Measurements from ENCODE around the gene TLR9. TPM values are rescaled to one million over a fixed set of nuclear protein-coding genes. Genes with fewer than 3 reads are reported as not detected.
"Not testable (repeated sequence)": the region's sequence is repeated elsewhere in the genome, so short reads cannot be mapped to it uniquely, and the experiment has no call there.

Gene TLR9
- total RNA-seq, 2 donors from 2014 or later, result 1.2 to 2.3 TPM

DNA sequence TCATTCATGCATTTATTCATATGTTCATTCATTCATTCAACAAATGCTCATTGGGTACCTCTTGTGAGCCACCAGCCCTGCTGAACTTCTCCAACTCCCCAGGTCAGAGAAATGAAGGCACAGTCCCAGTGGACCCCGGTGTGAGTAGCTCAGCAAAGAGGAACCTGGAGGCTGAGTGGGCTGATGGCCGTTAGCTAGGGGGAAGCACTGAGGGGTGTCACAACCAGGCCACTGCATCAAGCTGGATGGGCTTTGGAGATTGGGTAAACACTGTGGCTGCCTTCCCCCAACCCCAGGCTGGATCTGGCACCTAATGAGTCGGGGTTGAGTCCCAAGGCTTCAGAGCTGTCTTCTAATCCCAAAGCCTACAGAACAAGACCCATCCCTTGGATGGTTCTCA, 39.6 kb downstream of the TLR9 start:
- ATAC-seq (replicated peaks in 1 of 2), result no peak
- Mint-ChIP-seq H3K4me3 (no peak overlapping the region), H3K27ac (no peak overlapping the region)

DNA sequence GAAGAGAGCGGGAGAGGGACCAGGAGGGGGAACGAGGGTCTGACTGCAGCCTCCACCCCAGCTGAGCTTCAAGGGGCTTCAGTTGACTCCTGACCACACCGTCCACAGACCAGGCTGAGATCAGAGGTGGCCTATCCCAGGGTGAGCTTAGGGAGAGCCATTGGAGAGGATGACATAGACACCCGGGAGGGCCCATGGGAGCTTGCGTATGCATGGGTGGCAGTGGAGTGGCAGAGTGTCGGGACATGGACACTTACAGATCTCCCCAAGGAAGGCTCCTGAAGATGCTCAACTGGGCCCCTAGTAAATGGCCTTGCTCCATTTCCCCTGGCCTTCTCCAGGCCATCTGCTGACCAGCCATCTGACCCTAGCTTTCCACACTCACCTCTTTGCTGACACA, 40.1 kb downstream of the TLR9 start:
- H3K4me1 Mint-ChIP-seq (ENCODE audit: low read depth), result no peaks in the 10 kb centered on the region
- H3K27me3 Mint-ChIP-seq (ENCODE audit: low read depth), result no peaks in the 10 kb centered on the region
- no peak overlapping the region for H3K27ac Mint-ChIP-seq
- ATAC-seq (replicated peaks in 1 of 2), result no peak
- H3K4me3 Mint-ChIP-seq, result no peak overlapping the region
- H3K9me3 Mint-ChIP-seq, result no peaks in the 10 kb centered on the region
- H3K36me3 Mint-ChIP-seq (ENCODE audit: insufficient read depth in 2 of 2), result no peaks in the 10 kb centered on the region
- DNase-seq, result no peak

More for the DNA sequence above, 39.6 kb downstream of the TLR9 start:
- no peaks in the 10 kb centered on the region for H3K4me1 Mint-ChIP-seq (ENCODE audit: low read depth)
- no peaks in the 10 kb centered on the region for H3K36me3 Mint-ChIP-seq (ENCODE audit: insufficient read depth in 2 of 2)
- DNase-seq, result no peak
- H3K27me3 Mint-ChIP-seq (ENCODE audit: low read depth), result no peaks in the 10 kb centered on the region
- H3K9me3 Mint-ChIP-seq, result no peaks in the 10 kb centered on the region

DNA sequence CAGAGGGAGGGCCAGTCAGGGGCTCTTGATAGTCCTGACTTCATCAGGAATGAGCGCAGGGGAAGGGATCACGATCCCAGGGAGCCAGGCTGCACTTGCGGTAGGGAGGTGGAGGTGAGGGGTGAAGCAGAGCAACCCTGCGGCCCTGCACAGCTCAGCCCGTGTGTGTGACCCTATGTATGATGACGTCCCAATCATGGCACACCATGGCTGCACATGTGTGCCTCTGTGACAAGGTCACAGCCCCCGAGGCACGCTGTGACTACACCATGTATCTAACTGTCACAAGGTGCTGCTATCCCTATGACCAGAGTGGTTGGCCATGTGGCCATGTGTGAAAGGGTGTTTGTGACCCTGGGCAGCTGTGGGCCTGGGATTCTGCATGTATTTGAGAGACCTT, 40.8 kb downstream of the TLR9 start:
- no peak for DNase-seq
- Mint-ChIP-seq H3K36me3 (ENCODE audit: insufficient read depth in 2 of 2) (no peaks in the 10 kb centered on the region), H3K27ac (no peak overlapping the region), H3K4me1 (ENCODE audit: low read depth) (no peaks in the 10 kb centered on the region), H3K9me3 (no peaks in the 10 kb centered on the region), H3K4me3 (no peak overlapping the region), H3K27me3 (ENCODE audit: low read depth) (no peaks in the 10 kb centered on the region)
- no peak for ATAC-seq (replicated peaks in 1 of 2)

DNA sequence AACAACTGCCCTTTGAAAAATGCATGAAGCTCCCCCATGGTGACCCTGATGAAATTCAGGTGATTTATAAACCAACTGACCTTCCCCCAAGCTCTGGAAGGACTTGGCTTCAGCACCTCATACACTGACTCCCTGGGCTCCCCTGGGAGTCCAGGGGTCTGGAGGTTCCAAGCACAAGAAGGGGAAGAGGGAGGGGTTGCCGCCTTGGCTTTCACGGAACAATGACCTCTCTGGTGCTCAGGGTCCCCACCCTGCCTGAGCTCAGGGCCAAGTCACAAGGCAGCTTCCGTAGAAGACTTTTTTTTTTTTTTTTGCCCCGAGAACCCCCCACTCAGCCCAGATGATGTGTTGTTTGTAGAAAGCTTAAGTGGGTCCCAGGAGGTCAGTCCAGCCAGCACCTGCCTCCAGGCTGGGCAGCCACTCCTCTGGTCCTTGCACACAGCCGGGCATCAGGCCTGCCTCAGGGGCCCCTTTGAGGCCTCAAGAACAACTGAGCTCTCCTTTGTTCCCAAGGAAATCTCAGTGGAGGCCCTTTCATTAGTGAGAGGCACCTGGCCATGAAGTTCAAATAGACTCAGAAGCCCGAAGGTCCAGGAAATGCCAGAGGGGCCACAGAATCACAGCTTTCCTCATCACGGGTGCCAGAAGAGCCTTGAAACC, 41.5 kb downstream of the TLR9 start:
- Mint-ChIP-seq H3K9me3 (no peaks in the 10 kb centered on the region), H3K36me3 (ENCODE audit: insufficient read depth in 2 of 2) (no peaks in the 10 kb centered on the region), H3K4me3 (no peak overlapping the region), H3K27me3 (ENCODE audit: low read depth) (no peaks in the 10 kb centered on the region), H3K27ac (no peak overlapping the region), H3K4me1 (ENCODE audit: low read depth) (no peaks in the 10 kb centered on the region)
- no peak for DNase-seq
- ATAC-seq (replicated peaks in 1 of 2), result no peak

DNA sequence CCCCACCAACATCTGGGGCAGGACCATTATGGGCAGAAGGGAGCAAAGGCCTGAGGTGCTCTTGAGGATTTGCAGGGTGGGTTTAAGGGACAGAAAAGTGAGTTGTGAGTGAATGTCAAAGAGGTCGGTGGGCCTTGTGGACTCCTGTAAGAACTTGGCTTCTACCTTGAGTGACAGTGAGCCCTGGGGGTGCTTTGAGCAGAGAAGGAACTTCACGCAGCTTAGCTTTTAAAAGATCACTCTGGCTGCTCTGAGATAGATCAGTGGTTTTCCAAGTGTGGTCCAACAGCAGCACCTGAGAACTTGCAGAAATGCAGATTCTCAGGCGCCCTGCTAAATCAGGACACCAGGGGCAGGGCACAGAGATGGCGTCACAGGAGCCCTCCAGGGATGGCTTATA, 42.8 kb downstream of the TLR9 start:
- ATAC-seq (replicated peaks in 1 of 2) (no peak), DNase-seq (no peak)
- no peak overlapping the region for H3K4me3 Mint-ChIP-seq
- H3K27ac Mint-ChIP-seq, result no peak overlapping the region
- H3K27me3 Mint-ChIP-seq (ENCODE audit: low read depth), result no peaks in the 10 kb centered on the region
- no peaks in the 10 kb centered on the region for H3K4me1 Mint-ChIP-seq (ENCODE audit: low read depth)
- no peaks in the 10 kb centered on the region for H3K36me3 Mint-ChIP-seq (ENCODE audit: insufficient read depth in 2 of 2)
- no peaks in the 10 kb centered on the region for H3K9me3 Mint-ChIP-seq

DNA sequence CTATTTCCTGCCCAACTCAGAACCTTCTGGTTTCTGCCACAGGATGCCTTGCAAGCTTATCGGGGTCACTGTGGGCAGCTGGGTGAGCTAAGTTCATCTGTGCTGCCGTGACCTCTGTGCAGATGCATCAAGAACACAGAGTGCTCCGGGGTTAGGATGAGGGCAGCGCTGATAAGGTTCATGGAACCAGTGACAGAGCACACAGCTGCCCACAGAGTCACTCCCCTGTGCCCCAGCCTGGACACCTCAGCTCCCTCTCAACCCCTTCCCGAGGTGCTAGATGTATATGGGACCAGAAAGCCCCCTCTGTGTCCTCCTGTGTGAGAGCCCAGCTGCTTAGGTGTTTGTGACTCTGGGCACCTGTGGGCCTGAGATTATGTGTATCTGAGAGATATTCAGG, 43.2 kb downstream of the TLR9 start:
- no peak overlapping the region for H3K27ac Mint-ChIP-seq
- DNase-seq, result no peak
- H3K27me3 Mint-ChIP-seq (ENCODE audit: low read depth), result no peaks in the 10 kb centered on the region
- no peak overlapping the region for H3K4me3 Mint-ChIP-seq
- no peaks in the 10 kb centered on the region for H3K9me3 Mint-ChIP-seq
- no peaks in the 10 kb centered on the region for H3K36me3 Mint-ChIP-seq (ENCODE audit: insufficient read depth in 2 of 2)
- no peaks in the 10 kb centered on the region for H3K4me1 Mint-ChIP-seq (ENCODE audit: low read depth)
- ATAC-seq (replicated peaks in 1 of 2), result peak in 1 of 2 donors; percentile 42

DNA sequence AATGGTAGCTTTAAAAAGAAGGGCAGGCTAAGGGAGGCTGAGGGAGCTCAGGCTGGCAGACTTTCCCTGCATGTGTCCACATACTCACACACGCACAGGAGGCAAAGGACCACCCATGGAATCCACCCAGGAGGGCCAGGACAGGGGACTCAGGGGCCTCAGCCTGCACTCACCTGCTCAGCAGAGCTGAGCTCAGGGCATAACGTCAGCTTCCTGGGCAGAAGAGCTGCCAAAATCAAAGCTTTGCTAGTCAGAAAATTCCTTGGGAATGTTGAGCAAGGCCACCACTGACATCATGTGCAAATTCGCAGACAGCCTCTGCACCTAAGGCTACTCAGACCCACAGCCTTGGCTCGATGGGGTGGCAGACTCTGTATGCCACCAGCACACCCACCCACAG, 43.9 kb downstream of the TLR9 start:
- H3K27ac Mint-ChIP-seq, result no peak overlapping the region
- H3K36me3 Mint-ChIP-seq (ENCODE audit: insufficient read depth in 2 of 2), result no peaks in the 10 kb centered on the region
- no peaks in the 10 kb centered on the region for H3K9me3 Mint-ChIP-seq
- no peaks in the 10 kb centered on the region for H3K27me3 Mint-ChIP-seq (ENCODE audit: low read depth)
- no peak for DNase-seq
- no peaks in the 10 kb centered on the region for H3K4me1 Mint-ChIP-seq (ENCODE audit: low read depth)
- no peak for ATAC-seq (replicated peaks in 1 of 2)
- no peak overlapping the region for H3K4me3 Mint-ChIP-seq

DNA sequence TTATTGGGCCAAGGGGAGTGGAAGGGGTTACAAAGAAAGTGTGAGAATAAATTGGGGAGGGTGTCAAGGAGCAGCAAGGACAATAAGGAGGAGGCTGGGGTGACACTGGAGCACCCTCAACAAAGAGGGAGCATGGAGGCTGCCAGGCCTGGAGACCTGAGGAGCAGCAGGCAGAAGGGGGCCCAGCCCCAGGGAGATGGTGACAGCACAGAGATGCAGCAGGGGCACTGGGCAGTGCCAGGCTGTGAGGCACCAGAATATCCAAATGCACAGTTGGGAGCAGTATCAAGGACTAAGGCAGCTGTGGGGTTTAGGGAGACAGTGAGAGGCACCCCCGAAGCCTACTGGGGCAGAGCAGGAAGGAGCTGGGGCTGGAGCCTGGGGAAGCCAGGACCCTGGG, 46.9 kb downstream of the TLR9 start:
- H3K4me1 Mint-ChIP-seq (ENCODE audit: low read depth), result no peaks in the 10 kb centered on the region
- no peak overlapping the region for H3K4me3 Mint-ChIP-seq
- ATAC-seq (replicated peaks in 1 of 2), result no peak
- DNase-seq, result no peak
- no peaks in the 10 kb centered on the region for H3K9me3 Mint-ChIP-seq
- H3K27me3 Mint-ChIP-seq (ENCODE audit: low read depth), result no peaks in the 10 kb centered on the region
- H3K27ac Mint-ChIP-seq, result no peak overlapping the region
- no peaks in the 10 kb centered on the region for H3K36me3 Mint-ChIP-seq (ENCODE audit: insufficient read depth in 2 of 2)

DNA sequence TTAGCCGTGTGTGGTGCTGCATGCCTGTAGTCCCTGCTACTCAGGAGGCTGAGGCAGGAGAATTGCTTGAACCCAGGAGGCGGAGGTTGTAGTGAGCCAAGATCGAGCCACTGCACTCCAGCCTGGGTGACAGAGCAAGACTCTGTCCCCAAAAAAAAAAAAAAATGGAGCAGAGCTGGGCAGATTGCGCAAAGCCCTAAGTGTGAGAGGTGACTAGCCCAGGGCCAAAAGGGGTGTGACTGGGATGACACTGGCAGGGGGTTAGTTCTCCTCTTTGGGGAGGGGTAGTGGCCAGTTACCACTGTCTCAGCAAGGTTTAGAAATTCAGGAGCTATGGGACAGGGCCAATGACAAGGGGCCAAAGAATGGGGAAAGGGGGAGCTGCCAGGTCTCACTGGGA, 47.3 kb downstream of the TLR9 start:
- H3K27ac Mint-ChIP-seq; H3K4me3 Mint-ChIP-seq; ATAC-seq (replicated peaks in 1 of 2): not testable (repeated sequence)

DNA sequence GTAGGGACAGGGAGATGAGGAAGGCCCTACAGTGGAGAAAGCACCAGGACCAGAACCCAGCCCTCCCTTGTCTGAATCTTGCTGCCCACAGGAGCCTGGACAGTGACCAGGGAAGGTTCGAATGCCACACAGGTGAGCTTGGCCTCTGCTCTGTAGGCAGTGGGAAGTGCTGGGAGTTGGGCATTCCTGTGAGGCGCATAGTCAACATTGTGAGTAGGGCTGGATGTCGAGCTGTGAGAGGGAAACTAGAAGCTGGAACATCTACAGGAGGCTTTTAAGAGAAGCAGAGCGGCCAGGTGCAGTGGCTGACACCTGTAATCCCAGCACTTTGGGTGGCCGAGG, 47.8 kb downstream of the TLR9 start:
- Mint-ChIP-seq H3K36me3 (ENCODE audit: insufficient read depth in 2 of 2) (no peaks in the 10 kb centered on the region), H3K4me1 (ENCODE audit: low read depth) (no peaks in the 10 kb centered on the region), H3K27ac (no peak overlapping the region), H3K4me3 (no peak overlapping the region), H3K9me3 (no peaks in the 10 kb centered on the region), H3K27me3 (ENCODE audit: low read depth) (no peaks in the 10 kb centered on the region)
- ATAC-seq (replicated peaks in 1 of 2) (no peak), DNase-seq (no peak)

More for the DNA sequence above, 47.3 kb downstream of the TLR9 start:
- not testable (repeated sequence) for H3K4me1 Mint-ChIP-seq (ENCODE audit: low read depth); H3K27me3 Mint-ChIP-seq (ENCODE audit: low read depth); H3K36me3 Mint-ChIP-seq (ENCODE audit: insufficient read depth in 2 of 2); H3K9me3 Mint-ChIP-seq; DNase-seq

DNA sequence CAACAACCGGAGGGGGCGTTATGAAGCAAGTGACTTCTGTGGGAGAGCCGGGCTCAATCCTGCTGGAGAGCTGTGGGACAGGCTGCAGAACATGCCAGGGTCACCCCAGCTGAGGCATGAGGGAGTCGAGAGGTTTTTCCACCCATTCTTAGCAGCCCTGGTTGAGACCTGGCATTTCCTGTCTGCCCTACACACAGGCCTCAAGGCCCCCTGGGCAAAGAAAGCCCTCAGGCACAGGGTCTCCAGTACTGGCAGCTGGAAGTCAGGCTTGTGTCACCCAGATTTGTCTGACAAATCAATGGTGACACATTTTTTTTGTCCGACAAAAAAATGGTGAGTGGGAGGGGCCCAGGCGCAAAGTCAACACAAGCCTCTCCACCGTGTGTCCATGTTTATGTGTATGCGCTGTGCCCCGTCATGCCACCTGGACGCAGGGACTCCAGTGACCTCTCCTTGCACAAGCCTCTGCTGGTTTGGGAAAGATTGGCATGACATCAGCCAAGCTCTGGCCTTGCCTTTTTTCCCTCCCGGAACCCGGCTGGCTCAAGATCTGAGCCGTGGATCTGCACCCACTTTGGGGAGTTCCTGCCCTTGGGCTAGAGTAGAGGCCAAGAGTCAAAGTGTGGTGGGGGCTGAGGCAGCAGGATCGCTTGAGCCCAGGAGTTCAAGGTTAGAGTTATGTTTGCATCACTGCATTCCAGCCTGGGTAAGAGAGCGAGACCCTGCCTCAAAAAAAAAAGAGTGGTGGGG, 48.3 kb downstream of the TLR9 start:
- DNase-seq (no peak), ATAC-seq (replicated peaks in 1 of 2) (no peak)
- Mint-ChIP-seq H3K27me3 (ENCODE audit: low read depth) (no peaks in the 10 kb centered on the region), H3K36me3 (ENCODE audit: insufficient read depth in 2 of 2) (no peaks in the 10 kb centered on the region), H3K27ac (no peak overlapping the region), H3K4me3 (no peak overlapping the region), H3K9me3 (no peaks in the 10 kb centered on the region), H3K4me1 (ENCODE audit: low read depth) (no peaks in the 10 kb centered on the region)

DNA sequence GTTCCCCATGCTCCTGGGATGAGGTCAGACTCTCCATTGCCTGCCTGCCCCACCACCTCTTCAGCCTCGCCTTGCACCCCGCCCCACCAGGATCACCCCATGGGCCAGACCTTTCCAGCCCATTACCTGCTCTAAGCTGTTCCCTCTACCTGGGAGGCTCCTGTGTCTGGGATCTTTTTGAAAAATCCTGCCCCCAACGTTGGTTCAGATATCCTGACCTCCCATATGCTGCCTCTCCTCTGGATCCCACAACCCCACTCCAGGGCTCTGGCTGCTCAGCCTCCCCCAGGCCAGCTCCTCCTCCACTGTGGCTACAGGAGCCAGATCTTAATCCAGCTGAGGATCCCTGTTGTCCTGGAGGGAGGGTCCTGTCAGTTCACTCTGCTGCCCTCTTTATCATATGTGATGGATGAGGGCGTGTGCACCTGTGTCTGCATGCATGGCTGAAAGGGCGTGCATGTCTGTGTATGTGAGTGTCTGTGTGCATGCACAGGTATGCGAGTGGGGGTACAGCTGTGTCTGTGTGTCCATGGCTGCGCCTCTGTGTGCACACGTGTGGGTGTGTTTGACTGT, 49.2 kb downstream of the TLR9 start:
- Mint-ChIP-seq H3K4me1 (ENCODE audit: low read depth) (peaks cover 6% of the 10 kb centered on the region), H3K4me3 (no peak overlapping the region), H3K36me3 (ENCODE audit: insufficient read depth in 2 of 2) (no peaks in the 10 kb centered on the region), H3K27ac (no peak overlapping the region), H3K9me3 (no peaks in the 10 kb centered on the region), H3K27me3 (ENCODE audit: low read depth) (no peaks in the 10 kb centered on the region)
- ATAC-seq (replicated peaks in 1 of 2) (no peak), DNase-seq (no peak)

DNA sequence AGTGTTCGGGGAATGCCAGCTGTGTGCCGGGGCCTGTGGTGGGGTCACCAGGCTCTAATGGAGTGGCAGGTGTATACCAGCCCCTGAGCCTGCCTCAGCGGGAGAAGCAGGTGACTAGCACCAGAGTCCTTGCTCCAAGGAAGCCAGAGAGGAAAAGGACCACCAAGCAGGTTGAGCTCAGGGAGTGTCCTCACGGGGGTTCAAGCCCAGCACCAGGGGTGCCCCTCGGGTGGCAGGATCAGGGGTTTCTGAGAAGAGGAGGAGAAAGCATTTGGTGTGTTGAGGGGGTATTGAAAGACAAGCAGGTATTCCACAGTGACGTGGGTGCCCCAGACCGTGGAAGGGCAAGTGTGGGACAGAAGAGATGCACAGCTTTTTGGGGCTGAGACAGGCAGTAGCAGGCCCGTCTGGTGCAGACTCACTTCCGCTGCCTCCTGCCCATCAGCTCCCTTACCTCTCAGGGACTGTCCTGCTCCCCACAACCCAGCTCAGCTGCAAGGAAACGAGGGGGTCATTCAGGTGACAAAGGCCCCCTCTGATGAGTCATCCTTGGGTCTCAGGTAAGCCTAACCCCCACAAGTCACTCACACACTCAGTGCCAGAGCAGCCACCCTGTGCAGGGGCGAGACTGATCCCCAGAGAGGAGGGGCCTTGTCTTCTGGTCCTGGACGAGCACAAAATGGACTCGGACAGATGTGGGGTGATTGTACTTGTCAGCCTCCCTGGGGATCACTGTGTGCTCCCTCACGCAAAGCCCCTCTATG, 49.8 kb downstream of the TLR9 start:
- Mint-ChIP-seq H3K4me1 (ENCODE audit: low read depth) (peaks cover 6% of the 10 kb centered on the region), H3K36me3 (ENCODE audit: insufficient read depth in 2 of 2) (no peaks in the 10 kb centered on the region), H3K27me3 (ENCODE audit: low read depth) (no peaks in the 10 kb centered on the region), H3K9me3 (no peaks in the 10 kb centered on the region), H3K27ac (no peak overlapping the region), H3K4me3 (no peak overlapping the region)
- no peak for ATAC-seq (replicated peaks in 1 of 2)
- DNase-seq, result no peak

Data from activated T-cell treated with anti-CD3 and anti-CD28 coated beads, Interleukin-2, amount 50 U/mL, for 72 hours (primary cell).